ENCODE measurements around the gene PRUNE2.
A peak's percentile ranks its signal among the peaks of the same experiment; 100 is the strongest.

DNA sequence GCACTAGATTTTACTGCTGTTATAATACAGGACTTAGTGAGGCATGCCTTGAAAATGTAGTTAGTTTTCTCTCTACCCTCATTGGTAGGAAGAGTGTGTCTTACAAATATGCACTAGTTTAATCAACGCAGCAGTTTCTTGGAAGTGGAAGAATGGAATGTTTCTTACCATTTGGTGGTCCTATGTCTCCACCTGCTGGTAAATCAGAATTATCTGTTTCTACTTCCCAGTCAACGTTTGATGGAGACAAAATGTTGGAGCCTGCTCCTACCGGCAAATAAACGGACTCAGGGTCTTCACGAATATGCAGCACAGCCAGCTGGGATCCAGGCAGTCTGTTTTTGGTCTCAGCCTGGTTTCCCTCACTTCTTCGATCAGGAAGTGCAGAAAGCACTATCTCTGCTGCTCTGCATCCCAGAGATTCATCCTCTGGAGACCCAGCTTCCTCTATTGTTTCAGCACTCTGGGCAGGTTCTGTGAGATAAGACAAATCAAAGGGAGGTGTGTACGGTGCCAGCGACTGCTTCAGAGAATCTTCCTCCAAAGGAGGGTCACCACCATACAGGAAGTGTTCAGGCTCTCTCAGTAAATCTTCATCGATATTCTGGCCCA, 201.2 kb downstream of the PRUNE2 start:
- TF ChIP-seq, protein P1, sequence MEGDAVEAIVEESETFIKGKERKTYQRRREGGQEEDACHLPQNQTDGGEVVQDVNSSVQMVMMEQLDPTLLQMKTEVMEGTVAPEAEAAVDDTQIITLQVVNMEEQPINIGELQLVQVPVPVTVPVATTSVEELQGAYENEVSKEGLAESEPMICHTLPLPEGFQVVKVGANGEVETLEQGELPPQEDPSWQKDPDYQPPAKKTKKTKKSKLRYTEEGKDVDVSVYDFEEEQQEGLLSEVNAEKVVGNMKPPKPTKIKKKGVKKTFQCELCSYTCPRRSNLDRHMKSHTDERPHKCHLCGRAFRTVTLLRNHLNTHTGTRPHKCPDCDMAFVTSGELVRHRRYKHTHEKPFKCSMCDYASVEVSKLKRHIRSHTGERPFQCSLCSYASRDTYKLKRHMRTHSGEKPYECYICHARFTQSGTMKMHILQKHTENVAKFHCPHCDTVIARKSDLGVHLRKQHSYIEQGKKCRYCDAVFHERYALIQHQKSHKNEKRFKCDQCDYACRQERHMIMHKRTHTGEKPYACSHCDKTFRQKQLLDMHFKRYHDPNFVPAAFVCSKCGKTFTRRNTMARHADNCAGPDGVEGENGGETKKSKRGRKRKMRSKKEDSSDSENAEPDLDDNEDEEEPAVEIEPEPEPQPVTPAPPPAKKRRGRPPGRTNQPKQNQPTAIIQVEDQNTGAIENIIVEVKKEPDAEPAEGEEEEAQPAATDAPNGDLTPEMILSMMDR (IDR thresholded peaks at IDR 0.05) = peak; percentile 52 to 75 (median 67)
- no peak for TF ChIP-seq POLR2A (IDR thresholded peaks at IDR 0.05)

Measured in heart left ventricle (tissue), 13 donors.